H1 (cell line): ENCODE results near the gene BPIFB4.

Experiments used
- ATF2 ChIP-seq: IDR thresholded peaks from 2 replicates; pipeline ENCODE4 v1.6.1; 2012; ENCODE audit warnings: low read length, inconsistent platforms
- CTCF ChIP-seq, 3 experiments: IDR thresholded peaks; 1 replicate in 2 of 3; 2 replicates in 1 of 3; pipeline versions ENCODE4 v1.5.1 to v1.6.1; 2011; ENCODE audit warnings: low read length in 3 of 3, mild to moderate bottlenecking in 3 of 3, inconsistent platforms in 2 of 3, low read depth in 1 of 3, moderate library complexity in 1 of 3; ENCODE audit not compliant: insufficient read depth in 1 of 3; ENCODE audit errors: control extremely low read depth in 1 of 3
- FOSL1 ChIP-seq: IDR thresholded peaks from 2 replicates; pipeline ENCODE4 v1.6.1; 2011; ENCODE audit warnings: mild to moderate bottlenecking, low read depth, low read length, moderate library complexity; ENCODE audit not compliant: insufficient read depth
- POLR2AphosphoS5 ChIP-seq: IDR thresholded peaks from 2 replicates; pipeline ENCODE4 v1.6.1; 2011; ENCODE audit warnings: low read depth, low read length
- RAD21 ChIP-seq, 2 experiments: IDR thresholded peaks in 1 of 2; conservative IDR thresholded peaks in 1 of 2; 2 replicates each; pipeline ENCODE4 v1.6.1; 2011; ENCODE audit warnings: low read depth in 2 of 2, low read length in 2 of 2, improper control_type of control experiment in 1 of 2, inconsistent platforms in 1 of 2, mild to moderate bottlenecking in 1 of 2, moderate library complexity in 1 of 2
- SIN3A ChIP-seq, 2 experiments: IDR thresholded peaks in 1 of 2; conservative IDR thresholded peaks in 1 of 2; 2 replicates each; pipeline ENCODE4 v1.6.1; 2011 to 2012; ENCODE audit warnings: low read length in 2 of 2, improper control_type of control experiment in 1 of 2, low read depth in 1 of 2, mild to moderate bottlenecking in 1 of 2
- USF2 ChIP-seq: IDR thresholded peaks from 2 replicates; pipeline ENCODE4 v1.6.1; 2011; ENCODE audit warnings: low read length, improper control_type of control experiment

- no peak for TF ChIP-seq USF2
- no peak for TF ChIP-seq SIN3A (conservative IDR thresholded peaks at IDR 0.05 in 1 of 2, IDR thresholded peaks at IDR 0.05 in 1 of 2; ENCODE audit: low read depth in 1 of 2, low read length in 2 of 2)
- TF ChIP-seq CTCF (IDR thresholded peaks at IDR 0.05; ENCODE audit: control extremely low read depth in 1 of 3, insufficient read depth in 1 of 3, low read depth in 1 of 3, low read length in 3 of 3) = no peak
- TF ChIP-seq RAD21 (IDR thresholded peaks at IDR 0.05 in 1 of 2, conservative IDR thresholded peaks at IDR 0.05 in 1 of 2; ENCODE audit: low read depth in 2 of 2, low read length in 2 of 2) = no peak
- TF ChIP-seq POLR2AphosphoS5 = no peak
- no peak for TF ChIP-seq ATF2
- no peak for TF ChIP-seq FOSL1
Measured at GRCh38 chr20:33104336-33104735, 24.9 kb downstream of the BPIFB4 start.
